Left renal cortex interstitium (tissue), 4 donors: Measurements from ENCODE around the gene CDKN2D. TPM values are rescaled to one million over a fixed set of nuclear protein-coding genes. Genes with fewer than 3 reads are reported as not detected.
"Not testable (repeated sequence)": the region's sequence is repeated elsewhere in the genome, so short reads cannot be mapped to it uniquely, and the experiment has no call there.

Experiments used
- DNase-seq, 4 donors: peaks; one replicate each; pipeline ENCODE4 v3.0.0-alpha.2; 2013; ENCODE audit warnings: low read depth in 4 of 4, low spot score in 2 of 4, missing footprints in 1 of 4
- polyA plus RNA-seq, 4 donors: library from polyadenylated mRNA; unstranded; fragments of 120-200 nt; gene quantifications; one replicate each; pipeline ENCODE4 v1.2.1, GENCODE V29; 2013; ENCODE audit not compliant: insufficient read length in 4 of 4

Gene CDKN2D
- polyA plus RNA-seq, 4 donors, result 9.3 to 12.5 (median 10.8) TPM

GRCh38 chr19:10583036-10583776, 14.4 kb upstream of the CDKN2D start:
- DNase-seq, result no peak

DNA sequence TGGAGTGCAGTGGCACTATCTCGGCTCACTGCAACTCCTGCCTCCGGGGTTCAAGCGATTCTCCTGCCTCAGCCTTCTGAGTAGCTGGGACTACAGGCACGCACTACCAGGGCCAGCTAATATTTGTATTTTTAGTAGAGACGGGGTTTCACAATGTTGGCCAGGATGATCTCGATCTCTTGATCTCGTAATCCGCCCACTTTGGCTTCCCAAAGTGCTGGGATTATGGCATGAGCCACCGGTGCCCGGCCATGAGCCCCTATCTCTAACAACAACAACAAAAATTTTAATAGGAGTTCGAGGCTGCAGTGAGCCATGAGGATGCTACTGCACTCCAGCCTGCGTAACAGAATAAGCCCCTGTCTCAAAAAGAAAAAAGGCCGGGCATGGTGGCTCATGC, 13.3 kb upstream of the CDKN2D start:
- DNase-seq, result no peak

DNA sequence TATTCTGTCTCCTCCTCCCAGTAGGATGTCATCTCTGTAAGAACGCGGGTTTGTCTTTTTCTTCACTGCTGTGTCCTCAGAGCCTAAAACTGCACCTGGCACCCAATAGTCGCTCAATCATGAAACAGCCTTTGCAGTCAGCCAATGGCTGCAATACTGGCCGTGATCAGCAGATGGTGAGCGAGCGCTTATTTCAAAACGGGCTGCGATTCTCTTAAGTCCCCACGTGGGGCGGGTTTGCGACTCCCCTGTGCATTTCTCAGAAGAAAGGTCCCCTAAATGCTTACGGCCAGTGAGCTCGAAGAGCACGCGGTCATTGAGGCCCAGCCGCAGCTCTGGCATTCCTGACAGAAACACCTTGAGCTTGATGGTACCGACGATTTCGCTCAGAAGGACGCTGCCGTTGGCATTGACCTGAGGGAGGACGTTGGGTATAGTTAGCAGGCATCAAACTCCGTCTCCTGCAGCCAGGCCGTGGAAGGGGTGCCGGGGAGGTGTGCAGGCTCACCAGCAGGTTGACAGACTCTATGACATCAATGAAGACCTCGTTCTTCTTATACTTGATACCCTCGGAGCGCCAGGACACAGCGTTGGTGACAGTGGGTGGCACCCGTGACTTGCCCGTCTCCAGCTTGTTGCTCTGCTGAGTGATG, 12.3 kb upstream of the CDKN2D start:
- DNase-seq, result peak in 2 of 4 donors; percentile 75 to 88

GRCh38 chr19:10577951-10578350, 9.2 kb upstream of the CDKN2D start:
- DNase-seq, result no peak

- no peak for DNase-seq
These were observed 6.4 kb upstream of the CDKN2D start for GRCh38 chr19:10575011-10575716.

DNA sequence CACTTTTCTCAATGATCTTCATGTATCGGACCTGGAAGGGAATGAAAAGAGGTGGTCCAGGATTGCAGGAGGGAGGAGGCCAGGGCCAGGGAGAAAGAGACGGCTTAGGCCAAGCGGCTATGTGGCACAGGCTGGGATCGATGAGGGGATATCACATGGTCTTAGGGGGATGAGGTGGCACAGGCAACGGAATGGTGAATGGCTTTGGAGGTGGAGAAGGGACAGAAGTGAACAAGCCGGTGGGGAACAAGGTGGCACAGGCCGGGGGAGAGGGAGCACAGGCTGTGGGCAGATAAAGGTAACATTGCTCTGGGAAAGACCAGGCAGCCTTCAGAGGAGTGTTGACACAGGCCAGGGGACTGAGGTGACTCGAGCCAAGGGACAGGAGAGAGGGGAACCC, 5.7 kb upstream of the CDKN2D start:
- DNase-seq, result no peak

DNA sequence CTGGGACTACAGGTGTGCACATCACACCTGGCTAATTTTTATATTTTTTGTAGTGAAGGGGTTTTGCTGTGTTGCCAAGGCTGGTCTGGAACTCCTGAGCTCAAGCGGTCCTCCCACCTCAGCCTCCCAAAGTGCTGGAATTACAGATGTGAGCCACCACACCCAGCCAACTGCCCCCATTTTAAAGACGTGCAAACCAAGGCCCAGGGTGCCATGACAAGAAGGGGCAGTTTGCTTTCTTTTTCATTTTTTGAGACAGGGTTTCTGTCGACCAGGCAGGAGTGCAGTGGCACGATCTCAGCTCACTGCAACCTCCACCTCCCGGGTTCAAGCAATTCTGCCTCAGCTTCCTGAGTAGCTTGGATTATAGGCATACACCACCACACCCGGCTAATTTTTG, 5.0 kb upstream of the CDKN2D start:
- DNase-seq, result not testable (repeated sequence)

GRCh38 chr19:10568062-10568825, 535 bp downstream of the CDKN2D start:
- DNase-seq, result no peak

DNA sequence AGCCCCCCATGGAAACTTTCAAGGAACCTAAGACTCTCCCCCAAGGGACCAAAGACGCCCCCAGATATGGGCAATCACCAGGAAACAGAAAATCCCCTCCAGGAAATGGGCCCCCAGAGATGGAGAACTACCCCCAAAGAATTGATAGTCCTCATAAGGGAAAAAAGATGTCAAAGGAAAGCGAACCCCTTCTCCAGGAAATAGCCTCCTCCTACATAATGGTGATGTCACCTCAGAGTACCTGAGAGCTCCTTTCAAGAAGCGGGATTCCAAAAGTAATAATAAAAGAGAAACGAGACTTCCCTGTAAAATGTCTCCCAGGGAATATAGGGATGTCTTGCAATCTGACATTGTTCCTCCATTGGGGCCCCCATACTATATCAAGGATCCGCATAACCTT, 1.1 kb downstream of the CDKN2D start:
- no peak for DNase-seq

GRCh38 chr19:10566658-10567410, 1.9 kb downstream of the CDKN2D start:
- no peak for DNase-seq

DNA sequence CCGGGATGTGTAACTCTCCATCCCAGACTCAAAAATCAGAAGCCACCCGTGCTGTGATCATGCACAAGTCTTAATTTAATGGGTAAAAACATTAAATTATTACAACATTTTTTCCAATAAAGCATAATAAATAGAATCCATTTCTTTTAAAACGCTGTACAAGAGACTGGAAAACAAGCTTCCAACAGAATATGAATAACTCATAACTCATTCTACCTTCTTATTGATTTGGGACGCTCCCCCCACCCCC, 2.4 kb downstream of the CDKN2D start:
- no peak for DNase-seq

GRCh38 chr19:10565567-10566407, 3.0 kb downstream of the CDKN2D start, which contains the start of gene KRI1:
TSS of gene KRI1 (minus strand) at chr19:10566010. CDS start at chr19:10565999, 11 bp downstream.
- peak in 3 of 4 donors; percentile 89 to 93 (median 92) for DNase-seq

DNA sequence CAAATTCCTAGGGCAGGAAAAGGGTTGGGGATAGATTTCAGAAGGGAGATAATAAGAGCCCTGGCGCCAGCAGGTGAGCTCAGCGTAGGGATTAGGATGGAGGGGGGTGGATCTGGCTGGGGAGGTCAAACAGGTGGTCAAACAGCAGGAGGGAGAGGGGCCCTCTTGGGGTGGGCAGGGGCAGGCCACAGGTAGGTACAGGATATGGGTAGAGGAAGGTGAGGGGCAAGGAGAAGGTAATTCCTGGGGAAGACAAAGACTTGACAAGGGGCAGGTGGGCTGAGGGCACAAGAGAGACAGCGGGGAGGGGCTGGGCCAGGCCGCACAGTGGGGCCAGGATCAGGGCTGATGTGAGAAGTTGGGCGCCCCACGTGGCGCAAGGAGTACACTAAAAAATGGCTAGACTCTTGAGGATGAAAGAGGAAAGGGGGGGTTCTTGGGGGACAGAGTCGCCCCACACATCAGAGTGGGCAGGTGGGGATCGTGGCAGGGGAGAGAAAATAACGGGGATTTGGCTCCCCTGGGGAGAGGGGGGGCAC, 3.7 kb downstream of the CDKN2D start:
- no peak for DNase-seq

DNA sequence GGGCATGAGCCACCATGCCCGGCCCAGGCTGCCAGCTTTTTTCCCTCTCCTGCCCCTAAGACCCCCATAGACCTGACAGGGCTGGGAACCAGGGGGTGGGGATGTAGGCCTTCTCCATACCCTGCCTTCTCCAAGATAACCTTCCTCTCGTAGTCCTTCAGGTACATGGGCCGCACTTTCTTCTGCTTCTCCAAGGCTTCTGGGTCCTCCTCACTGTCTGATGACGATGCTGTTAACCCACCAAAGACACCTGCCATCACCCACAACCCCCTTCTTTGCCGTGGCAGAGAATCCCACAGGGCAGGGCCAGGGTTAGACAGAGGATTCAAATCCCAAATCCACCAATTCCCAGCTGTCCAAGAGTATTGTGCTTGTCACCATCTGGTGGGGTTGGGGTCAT, 6.2 kb downstream of the CDKN2D start:
- no peak for DNase-seq

- no peak for DNase-seq
These were observed 8.6 kb downstream of the CDKN2D start for GRCh38 chr19:10560154-10560553.

DNA sequence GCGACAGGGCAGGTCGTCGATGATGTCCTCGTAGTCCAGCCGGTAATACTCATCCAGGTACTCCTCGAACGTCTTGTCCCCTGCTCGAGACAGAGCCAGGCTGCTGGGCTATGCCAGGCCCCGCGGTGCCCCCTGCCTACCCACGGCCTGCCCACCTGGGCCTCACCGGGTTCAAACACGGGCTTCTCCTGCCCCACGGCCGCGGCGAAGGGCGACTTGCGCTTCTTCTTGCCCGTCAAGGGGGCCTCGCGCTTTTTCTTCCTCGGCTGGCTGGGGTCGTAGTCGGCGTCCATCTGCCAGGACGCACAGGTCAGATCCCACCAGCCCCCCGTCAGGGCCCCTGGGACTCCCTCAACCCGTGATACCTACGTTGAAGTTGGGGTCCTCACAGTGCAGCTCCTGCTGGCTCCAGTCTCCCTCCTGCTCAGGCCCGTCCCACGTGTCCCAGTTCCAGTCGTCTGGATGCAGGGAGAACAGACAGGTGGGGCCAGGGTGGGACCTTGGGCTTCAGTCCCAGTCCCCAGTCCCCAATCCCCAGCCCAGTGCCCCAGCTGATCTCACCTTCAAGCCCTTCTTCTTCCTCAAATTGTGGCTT, 11.1 kb downstream of the CDKN2D start:
- DNase-seq, result no peak

- DNase-seq, result no peak
These were observed 13.2 kb downstream of the CDKN2D start for GRCh38 chr19:10555610-10555973.

GRCh38 chr19:10554760-10555609, 13.8 kb downstream of the CDKN2D start:
- DNase-seq, result no peak
